ENCODE results near the gene IL1RN. TPM values are rescaled to one million over a fixed set of nuclear protein-coding genes. Genes with fewer than 3 reads are reported as not detected.

The IL1RN gene
- total and polyA plus RNA-seq, 2 of the 13 experiments (the other 11 are each of a cell fraction or from before 2014, with no cell fraction given), result 21.2 to 101 TPM

DNA sequence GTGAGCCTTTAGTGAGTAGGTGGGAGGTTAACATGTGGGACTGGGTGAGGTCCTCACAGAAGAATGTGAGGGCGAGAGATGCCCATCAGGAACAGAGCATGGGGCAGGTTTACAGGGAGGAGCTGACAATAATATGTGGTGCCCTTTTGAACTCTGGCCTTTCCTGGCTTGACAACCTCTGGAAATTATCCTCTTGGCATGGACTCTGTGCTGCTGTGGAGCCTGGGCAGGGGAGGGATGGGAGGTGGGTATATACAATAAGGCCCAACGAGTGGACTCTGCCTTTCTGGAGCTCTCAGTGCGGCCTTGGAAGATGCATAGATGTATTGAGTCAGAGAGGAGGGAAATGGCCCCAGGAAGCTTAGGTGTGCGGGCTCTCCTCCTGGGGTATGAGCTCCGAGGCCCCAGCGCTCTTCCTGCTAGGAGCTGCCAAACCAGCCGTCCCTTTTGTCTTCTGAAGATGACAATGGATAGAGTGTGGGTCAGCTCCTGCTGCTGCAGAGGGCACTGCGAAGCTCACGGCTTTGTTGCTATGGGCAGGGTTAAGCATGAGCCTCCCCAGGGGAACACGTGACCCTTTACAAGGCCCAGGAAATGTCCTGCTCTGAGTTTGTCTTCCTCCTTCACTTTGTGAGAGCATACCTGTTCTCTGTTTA lies 37.7 kb downstream of the IL1RN start (continued):
- TF ChIP-seq CREB1 (IDR thresholded peaks at IDR 0.05) (no peak), CREB1 (CRISPR knock-in tag; IDR thresholded peaks at IDR 0.05) (peak; percentile 46; the same call in 1 of the 2 replicates), RFXAP (CRISPR knock-in tag; IDR thresholded peaks at IDR 0.05; ENCODE audit: borderline replicate concordance) (peak; percentile 62; the same call in 1 of the 2 replicates), ZNF451 (CRISPR knock-in tag; IDR thresholded peaks at IDR 0.05) (no peak), NFE2L2 (IDR thresholded peaks at IDR 0.05; ENCODE audit: low read length) (no peak), ZNF160 (CRISPR knock-in tag; IDR thresholded peaks at IDR 0.05) (no peak), PAF1 (CRISPR knock-in tag; IDR thresholded peaks at IDR 0.05) (no peak), ZNF501 (CRISPR knock-in tag; IDR thresholded peaks at IDR 0.05) (no peak), PHF21A (CRISPR knock-in tag; IDR thresholded peaks at IDR 0.05) (peak; percentile 58)
- TF ChIP-seq, protein P1, sequence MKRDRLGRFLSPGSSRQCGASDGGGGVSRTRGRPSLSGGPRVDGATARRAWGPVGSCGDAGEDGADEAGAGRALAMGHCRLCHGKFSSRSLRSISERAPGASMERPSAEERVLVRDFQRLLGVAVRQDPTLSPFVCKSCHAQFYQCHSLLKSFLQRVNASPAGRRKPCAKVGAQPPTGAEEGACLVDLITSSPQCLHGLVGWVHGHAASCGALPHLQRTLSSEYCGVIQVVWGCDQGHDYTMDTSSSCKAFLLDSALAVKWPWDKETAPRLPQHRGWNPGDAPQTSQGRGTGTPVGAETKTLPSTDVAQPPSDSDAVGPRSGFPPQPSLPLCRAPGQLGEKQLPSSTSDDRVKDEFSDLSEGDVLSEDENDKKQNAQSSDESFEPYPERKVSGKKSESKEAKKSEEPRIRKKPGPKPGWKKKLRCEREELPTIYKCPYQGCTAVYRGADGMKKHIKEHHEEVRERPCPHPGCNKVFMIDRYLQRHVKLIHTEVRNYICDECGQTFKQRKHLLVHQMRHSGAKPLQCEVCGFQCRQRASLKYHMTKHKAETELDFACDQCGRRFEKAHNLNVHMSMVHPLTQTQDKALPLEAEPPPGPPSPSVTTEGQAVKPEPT (CRISPR knock-in tag; IDR thresholded peaks at IDR 0.05; ENCODE audit: low read depth), result 0 out of 2 replicates have a peak, but pooled peaks have one; percentile 44
- TF ChIP-seq, protein P2, sequence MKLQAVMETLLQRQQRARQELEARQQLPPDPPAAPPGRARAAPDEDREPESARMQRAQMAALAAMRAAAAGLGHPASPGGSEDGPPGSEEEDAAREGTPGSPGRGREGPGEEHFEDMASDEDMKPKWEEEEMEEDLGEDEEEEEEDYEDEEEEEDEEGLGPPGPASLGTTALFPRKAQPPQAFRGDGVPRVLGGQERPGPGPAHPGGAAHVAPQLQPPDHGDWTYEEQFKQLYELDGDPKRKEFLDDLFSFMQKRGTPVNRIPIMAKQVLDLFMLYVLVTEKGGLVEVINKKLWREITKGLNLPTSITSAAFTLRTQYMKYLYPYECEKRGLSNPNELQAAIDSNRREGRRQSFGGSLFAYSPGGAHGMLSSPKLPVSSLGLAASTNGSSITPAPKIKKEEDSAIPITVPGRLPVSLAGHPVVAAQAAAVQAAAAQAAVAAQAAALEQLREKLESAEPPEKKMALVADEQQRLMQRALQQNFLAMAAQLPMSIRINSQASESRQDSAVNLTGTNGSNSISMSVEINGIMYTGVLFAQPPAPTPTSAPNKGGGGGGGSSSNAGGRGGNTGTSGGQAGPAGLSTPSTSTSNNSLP (IDR thresholded peaks at IDR 0.05; ENCODE audit: low read depth, low read length), result no peak
- TF ChIP-seq, protein P3, sequence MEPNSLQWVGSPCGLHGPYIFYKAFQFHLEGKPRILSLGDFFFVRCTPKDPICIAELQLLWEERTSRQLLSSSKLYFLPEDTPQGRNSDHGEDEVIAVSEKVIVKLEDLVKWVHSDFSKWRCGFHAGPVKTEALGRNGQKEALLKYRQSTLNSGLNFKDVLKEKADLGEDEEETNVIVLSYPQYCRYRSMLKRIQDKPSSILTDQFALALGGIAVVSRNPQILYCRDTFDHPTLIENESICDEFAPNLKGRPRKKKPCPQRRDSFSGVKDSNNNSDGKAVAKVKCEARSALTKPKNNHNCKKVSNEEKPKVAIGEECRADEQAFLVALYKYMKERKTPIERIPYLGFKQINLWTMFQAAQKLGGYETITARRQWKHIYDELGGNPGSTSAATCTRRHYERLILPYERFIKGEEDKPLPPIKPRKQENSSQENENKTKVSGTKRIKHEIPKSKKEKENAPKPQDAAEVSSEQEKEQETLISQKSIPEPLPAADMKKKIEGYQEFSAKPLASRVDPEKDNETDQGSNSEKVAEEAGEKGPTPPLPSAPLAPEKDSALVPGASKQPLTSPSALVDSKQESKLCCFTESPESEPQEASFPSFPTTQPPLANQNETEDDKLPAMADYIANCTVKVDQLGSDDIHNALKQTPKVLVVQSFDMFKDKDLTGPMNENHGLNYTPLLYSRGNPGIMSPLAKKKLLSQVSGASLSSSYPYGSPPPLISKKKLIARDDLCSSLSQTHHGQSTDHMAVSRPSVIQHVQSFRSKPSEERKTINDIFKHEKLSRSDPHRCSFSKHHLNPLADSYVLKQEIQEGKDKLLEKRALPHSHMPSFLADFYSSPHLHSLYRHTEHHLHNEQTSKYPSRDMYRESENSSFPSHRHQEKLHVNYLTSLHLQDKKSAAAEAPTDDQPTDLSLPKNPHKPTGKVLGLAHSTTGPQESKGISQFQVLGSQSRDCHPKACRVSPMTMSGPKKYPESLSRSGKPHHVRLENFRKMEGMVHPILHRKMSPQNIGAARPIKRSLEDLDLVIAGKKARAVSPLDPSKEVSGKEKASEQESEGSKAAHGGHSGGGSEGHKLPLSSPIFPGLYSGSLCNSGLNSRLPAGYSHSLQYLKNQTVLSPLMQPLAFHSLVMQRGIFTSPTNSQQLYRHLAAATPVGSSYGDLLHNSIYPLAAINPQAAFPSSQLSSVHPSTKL (CRISPR knock-in tag; IDR thresholded peaks at IDR 0.05), result peak; percentile 53; the same call in 1 of the 2 replicates
- TF ChIP-seq, protein P4, sequence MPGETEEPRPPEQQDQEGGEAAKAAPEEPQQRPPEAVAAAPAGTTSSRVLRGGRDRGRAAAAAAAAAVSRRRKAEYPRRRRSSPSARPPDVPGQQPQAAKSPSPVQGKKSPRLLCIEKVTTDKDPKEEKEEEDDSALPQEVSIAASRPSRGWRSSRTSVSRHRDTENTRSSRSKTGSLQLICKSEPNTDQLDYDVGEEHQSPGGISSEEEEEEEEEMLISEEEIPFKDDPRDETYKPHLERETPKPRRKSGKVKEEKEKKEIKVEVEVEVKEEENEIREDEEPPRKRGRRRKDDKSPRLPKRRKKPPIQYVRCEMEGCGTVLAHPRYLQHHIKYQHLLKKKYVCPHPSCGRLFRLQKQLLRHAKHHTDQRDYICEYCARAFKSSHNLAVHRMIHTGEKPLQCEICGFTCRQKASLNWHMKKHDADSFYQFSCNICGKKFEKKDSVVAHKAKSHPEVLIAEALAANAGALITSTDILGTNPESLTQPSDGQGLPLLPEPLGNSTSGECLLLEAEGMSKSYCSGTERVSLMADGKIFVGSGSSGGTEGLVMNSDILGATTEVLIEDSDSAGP (CRISPR knock-in tag; IDR thresholded peaks at IDR 0.05; ENCODE audit: borderline replicate concordance), result peak; percentile 50; the same call in 1 of the 2 replicates
- TF ChIP-seq, protein P5, sequence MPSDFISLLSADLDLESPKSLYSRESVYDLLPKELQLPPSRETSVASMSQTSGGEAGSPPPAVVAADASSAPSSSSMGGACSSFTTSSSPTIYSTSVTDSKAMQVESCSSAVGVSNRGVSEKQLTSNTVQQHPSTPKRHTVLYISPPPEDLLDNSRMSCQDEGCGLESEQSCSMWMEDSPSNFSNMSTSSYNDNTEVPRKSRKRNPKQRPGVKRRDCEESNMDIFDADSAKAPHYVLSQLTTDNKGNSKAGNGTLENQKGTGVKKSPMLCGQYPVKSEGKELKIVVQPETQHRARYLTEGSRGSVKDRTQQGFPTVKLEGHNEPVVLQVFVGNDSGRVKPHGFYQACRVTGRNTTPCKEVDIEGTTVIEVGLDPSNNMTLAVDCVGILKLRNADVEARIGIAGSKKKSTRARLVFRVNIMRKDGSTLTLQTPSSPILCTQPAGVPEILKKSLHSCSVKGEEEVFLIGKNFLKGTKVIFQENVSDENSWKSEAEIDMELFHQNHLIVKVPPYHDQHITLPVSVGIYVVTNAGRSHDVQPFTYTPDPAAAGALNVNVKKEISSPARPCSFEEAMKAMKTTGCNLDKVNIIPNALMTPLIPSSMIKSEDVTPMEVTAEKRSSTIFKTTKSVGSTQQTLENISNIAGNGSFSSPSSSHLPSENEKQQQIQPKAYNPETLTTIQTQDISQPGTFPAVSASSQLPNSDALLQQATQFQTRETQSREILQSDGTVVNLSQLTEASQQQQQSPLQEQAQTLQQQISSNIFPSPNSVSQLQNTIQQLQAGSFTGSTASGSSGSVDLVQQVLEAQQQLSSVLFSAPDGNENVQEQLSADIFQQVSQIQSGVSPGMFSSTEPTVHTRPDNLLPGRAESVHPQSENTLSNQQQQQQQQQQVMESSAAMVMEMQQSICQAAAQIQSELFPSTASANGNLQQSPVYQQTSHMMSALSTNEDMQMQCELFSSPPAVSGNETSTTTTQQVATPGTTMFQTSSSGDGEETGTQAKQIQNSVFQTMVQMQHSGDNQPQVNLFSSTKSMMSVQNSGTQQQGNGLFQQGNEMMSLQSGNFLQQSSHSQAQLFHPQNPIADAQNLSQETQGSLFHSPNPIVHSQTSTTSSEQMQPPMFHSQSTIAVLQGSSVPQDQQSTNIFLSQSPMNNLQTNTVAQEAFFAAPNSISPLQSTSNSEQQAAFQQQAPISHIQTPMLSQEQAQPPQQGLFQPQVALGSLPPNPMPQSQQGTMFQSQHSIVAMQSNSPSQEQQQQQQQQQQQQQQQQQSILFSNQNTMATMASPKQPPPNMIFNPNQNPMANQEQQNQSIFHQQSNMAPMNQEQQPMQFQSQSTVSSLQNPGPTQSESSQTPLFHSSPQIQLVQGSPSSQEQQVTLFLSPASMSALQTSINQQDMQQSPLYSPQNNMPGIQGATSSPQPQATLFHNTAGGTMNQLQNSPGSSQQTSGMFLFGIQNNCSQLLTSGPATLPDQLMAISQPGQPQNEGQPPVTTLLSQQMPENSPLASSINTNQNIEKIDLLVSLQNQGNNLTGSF (CRISPR knock-in tag; IDR thresholded peaks at IDR 0.05), result no peak
